Skin epidermis (tissue), 12 donors: Measurements from ENCODE around the gene TMEM131L.

Experiments used
- H3K27ac ChIP-seq, 21 experiments: fragments of 200-600 bp; sonication (generic) in 11 of 21; one replicate each; pipeline ENCODE4 v1.5.0; 2020; ENCODE audit warnings: mild to moderate bottlenecking in 3 of 21, inconsistent platforms in 2 of 21, moderate library complexity in 2 of 21
- H3K4me3 ChIP-seq, 7 experiments: fragments of 200-600 bp; sonication (generic) in 2 of 7; one replicate each; pipeline ENCODE4 v1.5.0; 2020; ENCODE audit warnings: inconsistent platforms in 2 of 7, mild to moderate bottlenecking in 2 of 7, moderate library complexity in 1 of 7

TMEM131L gene

GRCh38 chr4:153628796-153629315 is 162.7 kb downstream of the TMEM131L start:
- H3K4me3 ChIP-seq = no peak overlapping the region
- no peak overlapping the region for H3K27ac ChIP-seq

GRCh38 chr4:153629776-153630175 is 163.6 kb downstream of the TMEM131L start:
- no peak overlapping the region for H3K27ac ChIP-seq
- no peak overlapping the region for H3K4me3 ChIP-seq

GRCh38 chr4:153634738-153635353 is 168.7 kb downstream of the TMEM131L start:
- H3K27ac ChIP-seq = no peak overlapping the region
- H3K4me3 ChIP-seq = no peak overlapping the region

- no peak overlapping the region for H3K27ac ChIP-seq
- H3K4me3 ChIP-seq = no peak overlapping the region
Measured at GRCh38 chr4:153635846-153636245, 169.7 kb downstream of the TMEM131L start.

- no peak overlapping the region for H3K4me3 ChIP-seq
- H3K27ac ChIP-seq = no peak overlapping the region
Measured at GRCh38 chr4:153637201-153637600, 171.0 kb downstream of the TMEM131L start.

- H3K27ac ChIP-seq = no peak overlapping the region
- no peak overlapping the region for H3K4me3 ChIP-seq
Measured at GRCh38 chr4:153638011-153638410, 171.9 kb downstream of the TMEM131L start.

GRCh38 chr4:153638999-153639398 is 172.8 kb downstream of the TMEM131L start:
- H3K27ac ChIP-seq = no peak overlapping the region

GRCh38 chr4:153639833-153640802 is 174.0 kb downstream of the TMEM131L start:
- no peak overlapping the region for H3K27ac ChIP-seq
- H3K4me3 ChIP-seq = no peak overlapping the region

More at GRCh38 chr4:153638999-153639398, 172.8 kb downstream of the TMEM131L start:
- no peak overlapping the region for H3K4me3 ChIP-seq

- Histone ChIP-seq H3K27ac (no peak overlapping the region), H3K4me3 (no peak overlapping the region)
Measured at GRCh38 chr4:153641532-153641931, 175.4 kb downstream of the TMEM131L start.

- no peak overlapping the region for H3K27ac ChIP-seq
- H3K4me3 ChIP-seq = no peak overlapping the region
Measured at GRCh38 chr4:153643406-153644383, 177.5 kb downstream of the TMEM131L start.

- no peak overlapping the region for H3K27ac ChIP-seq
Measured at GRCh38 chr4:153645183-153645582, 179.0 kb downstream of the TMEM131L start.

GRCh38 chr4:153646261-153646660 is 180.1 kb downstream of the TMEM131L start:
- no peak overlapping the region for H3K4me3 ChIP-seq
- H3K27ac ChIP-seq = no peak overlapping the region

More at GRCh38 chr4:153645183-153645582, 179.0 kb downstream of the TMEM131L start:
- no peak overlapping the region for H3K4me3 ChIP-seq

- Histone ChIP-seq H3K4me3 (no peak overlapping the region), H3K27ac (no peak overlapping the region)
Measured at GRCh38 chr4:153646978-153647377, 180.8 kb downstream of the TMEM131L start.

- H3K27ac ChIP-seq = no peak overlapping the region
- no peak overlapping the region for H3K4me3 ChIP-seq
Measured at GRCh38 chr4:153647975-153648374, 181.8 kb downstream of the TMEM131L start.

GRCh38 chr4:153649572-153649991 is 183.4 kb downstream of the TMEM131L start:
- Histone ChIP-seq H3K4me3 (no peak overlapping the region), H3K27ac (no peak overlapping the region)

GRCh38 chr4:153651116-153651515 is 185.0 kb downstream of the TMEM131L start:
- peak overlapping the region in 18 of 21 experiments; percentile 6 to 81 (median 58) for H3K27ac ChIP-seq

GRCh38 chr4:153651587-153651986 is 185.4 kb downstream of the TMEM131L start:
- Histone ChIP-seq H3K27ac (peak overlapping the region in 19 of 21 experiments; percentile 11 to 81 (median 61)), H3K4me3 (no peak overlapping the region)

More at GRCh38 chr4:153651116-153651515, 185.0 kb downstream of the TMEM131L start:
- H3K4me3 ChIP-seq = no peak overlapping the region

GRCh38 chr4:153652051-153652784 is 186.1 kb downstream of the TMEM131L start:
- Histone ChIP-seq H3K27ac (peak overlapping the region in 19 of 21 experiments; percentile 11 to 81 (median 61)), H3K4me3 (no peak overlapping the region)
